Glutamatergic neuron (in vitro differentiated cells): ENCODE measurements around the gene DTD1. TPM values are rescaled to one million over a fixed set of nuclear protein-coding genes. Genes with fewer than 3 reads are reported as not detected.

Source experiments
- DNase-seq: peaks from one replicate; pipeline ENCODE4 v3.0.0; 2022
- H3K27ac Mint-ChIP-seq: one replicate; pipeline ENCODE4 v1.8.0; 2020; ENCODE audit warnings: mild to moderate bottlenecking, mixed read lengths, inconsistent platforms; ENCODE audit not compliant: unreplicated experiment
- H3K27me3 Mint-ChIP-seq: one replicate; pipeline ENCODE4 v1.8.0; 2020; ENCODE audit warnings: mild to moderate bottlenecking, moderate library complexity, mixed read lengths, inconsistent platforms; ENCODE audit not compliant: unreplicated experiment
- H3K36me3 Mint-ChIP-seq: one replicate; pipeline ENCODE4 v1.8.0; 2020; ENCODE audit warnings: mild to moderate bottlenecking, mixed read lengths, inconsistent platforms; ENCODE audit not compliant: unreplicated experiment
- H3K4me1 Mint-ChIP-seq: one replicate; pipeline ENCODE4 v1.8.0; 2020; ENCODE audit warnings: mild to moderate bottlenecking, low read depth, mixed read lengths, inconsistent platforms; ENCODE audit not compliant: unreplicated experiment
- H3K4me3 Mint-ChIP-seq: one replicate; pipeline ENCODE4 v1.8.0; 2020; ENCODE audit warnings: mild to moderate bottlenecking, mixed read lengths, inconsistent platforms; ENCODE audit not compliant: unreplicated experiment
- H3K9me3 Mint-ChIP-seq: one replicate; pipeline ENCODE4 v1.8.0; 2020; ENCODE audit warnings: mild to moderate bottlenecking, moderate library complexity, mixed read lengths, inconsistent platforms; ENCODE audit not compliant: unreplicated experiment
- CTCF ChIP-seq: fragments of 200-600 bp; sonication (generic); IDR thresholded peaks from one replicate; pipeline ENCODE4 v1.5.0; 2021; ENCODE audit not compliant: partially characterized antibody, unreplicated experiment
- total RNA-seq: library from RNA; stranded (reverse); fragmentation: NEBNext Ultra II Directional; extraction: Animal tissue kit (Norgen Biotek cat#: 25700); gene quantifications from one replicate; pipeline ENCODE4 v1.2.1, GENCODE V29; 2021; ENCODE audit not compliant: unreplicated experiment

Gene DTD1
- total RNA-seq, 1 donor from 2014 or later, result 90.2 TPM

- Mint-ChIP-seq H3K27me3 (no peaks in the 10 kb centered on the region), H3K9me3 (peaks cover 10% of the 10 kb centered on the region), H3K27ac (no peak overlapping the region), H3K4me3 (no peak overlapping the region), H3K4me1 (peaks cover 6% of the 10 kb centered on the region), H3K36me3 (peaks cover 14% of the 10 kb centered on the region)
- TF ChIP-seq CTCF, result no peak
- no peak for DNase-seq
Measured at GRCh38 chr20:18613553-18613952, 25.7 kb downstream of the DTD1 start.

GRCh38 chr20:18614244-18614643 is 26.4 kb downstream of the DTD1 start:
- H3K36me3 Mint-ChIP-seq, result peaks cover 14% of the 10 kb centered on the region
- no peak for DNase-seq
- TF ChIP-seq CTCF, result no peak
- H3K4me1 Mint-ChIP-seq, result peaks cover 6% of the 10 kb centered on the region
- peaks cover 10% of the 10 kb centered on the region for H3K9me3 Mint-ChIP-seq
- no peak overlapping the region for H3K4me3 Mint-ChIP-seq
- no peak overlapping the region for H3K27ac Mint-ChIP-seq
- no peaks in the 10 kb centered on the region for H3K27me3 Mint-ChIP-seq

GRCh38 chr20:18615020-18615650 is 27.3 kb downstream of the DTD1 start:
- Mint-ChIP-seq H3K9me3 (peaks cover 8% of the 10 kb centered on the region), H3K4me1 (no peaks in the 10 kb centered on the region), H3K27ac (no peak overlapping the region), H3K36me3 (peaks cover 14% of the 10 kb centered on the region), H3K4me3 (no peak overlapping the region), H3K27me3 (no peaks in the 10 kb centered on the region)
- no peak for TF ChIP-seq CTCF
- no peak for DNase-seq

- H3K27me3 Mint-ChIP-seq, result no peaks in the 10 kb centered on the region
- H3K4me3 Mint-ChIP-seq, result no peak overlapping the region
- no peak overlapping the region for H3K27ac Mint-ChIP-seq
- no peaks in the 10 kb centered on the region for H3K4me1 Mint-ChIP-seq
- no peak for TF ChIP-seq CTCF
- H3K9me3 Mint-ChIP-seq, result peaks cover 5% of the 10 kb centered on the region
- DNase-seq, result no peak
- peaks cover 14% of the 10 kb centered on the region for H3K36me3 Mint-ChIP-seq
Measured at GRCh38 chr20:18621004-18621403, 33.1 kb downstream of the DTD1 start.

- Mint-ChIP-seq H3K9me3 (no peaks in the 10 kb centered on the region), H3K36me3 (peaks cover 7% of the 10 kb centered on the region), H3K4me1 (peaks cover 3% of the 10 kb centered on the region), H3K4me3 (no peak overlapping the region), H3K27me3 (no peaks in the 10 kb centered on the region), H3K27ac (no peak overlapping the region)
- DNase-seq, result no peak
- no peak for TF ChIP-seq CTCF
Measured at GRCh38 chr20:18623156-18623910, 35.5 kb downstream of the DTD1 start.
